ENCODE measurements around the gene FBXO41. TPM values are rescaled to one million over a fixed set of nuclear protein-coding genes. Genes with fewer than 3 reads are reported as not detected.

FBXO41 gene
- total RNA-seq, 1 donor from 2014 or later = 5.2 TPM

DNA sequence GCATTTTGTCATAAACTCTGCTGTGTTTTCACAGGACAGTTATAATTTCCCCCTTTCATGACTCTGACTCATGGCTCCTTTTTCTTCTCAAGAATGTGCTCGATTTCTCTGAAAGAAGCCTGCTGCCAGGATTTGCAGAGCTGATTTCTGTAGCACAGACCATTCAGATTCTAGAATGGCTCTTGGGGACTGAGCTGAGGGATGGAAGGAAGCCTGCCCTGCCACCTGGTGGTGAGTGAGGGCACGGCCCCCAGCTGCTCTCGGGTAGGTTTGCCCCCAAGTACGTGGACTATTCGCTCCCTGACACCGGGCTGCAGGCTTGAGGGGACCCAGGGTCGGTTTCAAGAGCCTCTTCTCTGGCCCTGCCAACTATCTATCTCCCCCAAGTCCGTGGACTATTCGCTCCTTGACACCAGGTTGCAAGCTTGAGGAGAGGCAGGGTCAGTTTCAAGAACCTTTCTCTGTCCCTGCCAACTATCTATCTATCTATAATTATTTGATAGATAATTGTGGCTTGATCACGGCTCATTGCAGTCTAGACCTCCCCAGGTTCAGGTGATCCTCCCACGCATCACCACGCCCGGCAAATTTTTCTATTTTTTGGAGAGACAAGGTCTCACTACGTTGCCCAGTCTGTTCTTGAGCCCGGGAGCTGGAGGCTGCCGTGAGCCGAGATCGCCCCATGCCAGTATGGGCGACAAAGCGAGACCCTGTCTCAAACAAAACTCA, 71.7 kb downstream of the FBXO41 start:
- no peaks in the 10 kb centered on the region for H3K36me3 Mint-ChIP-seq
- TF ChIP-seq, protein P1, sequence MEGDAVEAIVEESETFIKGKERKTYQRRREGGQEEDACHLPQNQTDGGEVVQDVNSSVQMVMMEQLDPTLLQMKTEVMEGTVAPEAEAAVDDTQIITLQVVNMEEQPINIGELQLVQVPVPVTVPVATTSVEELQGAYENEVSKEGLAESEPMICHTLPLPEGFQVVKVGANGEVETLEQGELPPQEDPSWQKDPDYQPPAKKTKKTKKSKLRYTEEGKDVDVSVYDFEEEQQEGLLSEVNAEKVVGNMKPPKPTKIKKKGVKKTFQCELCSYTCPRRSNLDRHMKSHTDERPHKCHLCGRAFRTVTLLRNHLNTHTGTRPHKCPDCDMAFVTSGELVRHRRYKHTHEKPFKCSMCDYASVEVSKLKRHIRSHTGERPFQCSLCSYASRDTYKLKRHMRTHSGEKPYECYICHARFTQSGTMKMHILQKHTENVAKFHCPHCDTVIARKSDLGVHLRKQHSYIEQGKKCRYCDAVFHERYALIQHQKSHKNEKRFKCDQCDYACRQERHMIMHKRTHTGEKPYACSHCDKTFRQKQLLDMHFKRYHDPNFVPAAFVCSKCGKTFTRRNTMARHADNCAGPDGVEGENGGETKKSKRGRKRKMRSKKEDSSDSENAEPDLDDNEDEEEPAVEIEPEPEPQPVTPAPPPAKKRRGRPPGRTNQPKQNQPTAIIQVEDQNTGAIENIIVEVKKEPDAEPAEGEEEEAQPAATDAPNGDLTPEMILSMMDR (conservative IDR thresholded peaks at IDR 0.05) = peak; percentile 94
- peaks cover 24% of the 10 kb centered on the region for H3K4me1 Mint-ChIP-seq (ENCODE audit: unreplicated experiment)
- no peaks in the 10 kb centered on the region for H3K9me3 Mint-ChIP-seq
- H3K27ac Mint-ChIP-seq = no peak overlapping the region
- no peak for DNase-seq (ENCODE audit: extremely low spot score, unreplicated experiment)
- peak overlapping the region; percentile 46 for H3K4me3 Mint-ChIP-seq
- H3K27me3 Mint-ChIP-seq = peaks cover 27% of the 10 kb centered on the region

DNA sequence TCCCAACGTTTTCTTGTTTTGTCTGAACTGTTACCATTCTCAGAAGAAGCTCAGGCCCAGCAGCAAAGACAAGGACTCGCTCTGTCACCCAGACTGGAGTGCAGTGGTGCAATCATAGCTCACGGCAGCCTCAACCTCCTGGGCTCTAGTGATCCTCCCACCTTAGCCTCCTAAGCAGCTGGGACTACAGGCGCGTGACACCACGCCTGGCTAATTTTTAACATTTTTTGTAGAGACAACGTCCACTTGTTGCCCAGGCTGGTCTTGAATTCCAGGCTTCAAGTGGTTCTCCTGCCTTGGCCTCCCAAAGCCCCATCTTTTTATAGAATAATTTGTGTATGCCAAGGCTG, 72.2 kb downstream of the FBXO41 start:
- no peaks in the 10 kb centered on the region for H3K9me3 Mint-ChIP-seq
- no peaks in the 10 kb centered on the region for H3K36me3 Mint-ChIP-seq
- no peak for DNase-seq (ENCODE audit: extremely low spot score, unreplicated experiment)
- peaks cover 24% of the 10 kb centered on the region for H3K4me1 Mint-ChIP-seq (ENCODE audit: unreplicated experiment)
- TF ChIP-seq, protein P1 (conservative IDR thresholded peaks at IDR 0.05) = no peak
- no peak overlapping the region for H3K27ac Mint-ChIP-seq
- H3K27me3 Mint-ChIP-seq = peaks cover 32% of the 10 kb centered on the region
- H3K4me3 Mint-ChIP-seq = no peak overlapping the region

DNA sequence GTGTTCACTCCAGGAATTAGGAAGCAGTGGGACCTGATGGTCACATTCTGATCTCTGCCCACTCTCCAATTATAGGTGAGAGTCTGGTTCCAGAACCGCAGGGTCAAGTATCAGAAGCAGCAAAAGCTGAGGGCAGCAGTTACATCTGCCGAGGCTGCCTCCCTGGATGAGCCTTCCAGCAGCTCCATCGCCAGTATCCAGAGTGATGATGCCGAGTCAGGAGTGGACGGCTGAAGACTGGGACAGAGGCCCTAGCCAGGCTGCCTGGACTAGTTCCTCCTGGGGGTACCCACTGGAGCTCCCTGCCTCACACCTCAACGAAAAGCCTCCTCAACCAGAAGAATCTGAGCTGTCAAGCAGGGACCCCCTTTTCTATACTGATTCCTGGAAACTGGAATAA, 73.6 kb downstream of the FBXO41 start:
- Mint-ChIP-seq H3K27ac (no peak overlapping the region), H3K9me3 (no peaks in the 10 kb centered on the region), H3K27me3 (peaks cover 41% of the 10 kb centered on the region), H3K4me1 (ENCODE audit: unreplicated experiment) (peaks cover 22% of the 10 kb centered on the region), H3K36me3 (no peaks in the 10 kb centered on the region), H3K4me3 (no peak overlapping the region)
- DNase-seq (ENCODE audit: extremely low spot score, unreplicated experiment) = no peak
- TF ChIP-seq, protein P1 (conservative IDR thresholded peaks at IDR 0.05) = no peak

DNA sequence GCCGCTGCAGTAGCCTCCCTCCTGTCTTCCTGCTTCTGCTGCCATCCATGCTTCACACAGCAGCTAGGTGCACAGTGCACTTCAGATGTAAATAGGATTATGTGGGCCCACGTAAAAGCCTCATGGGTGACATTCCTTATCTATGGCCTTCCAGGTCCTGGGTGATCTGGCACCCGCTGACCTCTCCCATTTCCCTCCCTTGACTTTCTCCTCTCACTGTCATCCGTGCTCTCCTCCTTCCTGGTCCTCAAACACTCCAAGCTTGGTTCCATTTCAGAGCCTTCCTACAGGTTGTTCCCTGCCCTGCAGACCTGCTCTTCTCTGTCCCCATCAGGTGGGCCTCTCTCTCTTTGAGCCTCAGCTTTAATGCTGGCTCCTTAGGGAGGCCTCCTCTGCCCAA, 74.3 kb downstream of the FBXO41 start:
- DNase-seq (ENCODE audit: extremely low spot score, unreplicated experiment) = no peak
- Mint-ChIP-seq H3K27ac (no peak overlapping the region), H3K4me1 (ENCODE audit: unreplicated experiment) (peaks cover 16% of the 10 kb centered on the region), H3K36me3 (no peaks in the 10 kb centered on the region), H3K9me3 (no peaks in the 10 kb centered on the region), H3K27me3 (peaks cover 47% of the 10 kb centered on the region), H3K4me3 (no peak overlapping the region)
- TF ChIP-seq, protein P1 (conservative IDR thresholded peaks at IDR 0.05) = no peak

DNA sequence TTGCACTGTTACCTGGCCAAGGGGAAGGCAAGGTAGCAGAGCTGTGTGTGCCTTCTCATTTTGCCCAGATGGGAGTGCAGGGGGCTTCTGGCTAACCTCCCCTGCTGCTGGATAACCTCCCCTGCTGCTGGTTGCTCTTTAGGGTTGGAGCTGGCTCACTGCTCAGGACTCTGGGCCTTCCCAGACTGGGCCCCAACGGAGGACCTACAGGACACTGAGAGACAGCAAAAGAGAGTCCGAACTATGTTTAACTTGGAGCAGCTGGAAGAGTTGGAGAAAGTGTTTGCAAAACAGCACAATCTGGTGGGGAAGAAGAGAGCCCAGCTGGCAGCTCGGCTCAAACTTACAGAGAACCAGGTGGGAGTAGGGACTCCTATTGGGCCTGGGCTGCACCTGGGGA, 76.0 kb downstream of the FBXO41 start:
- Mint-ChIP-seq H3K36me3 (no peaks in the 10 kb centered on the region), H3K4me3 (no peak overlapping the region), H3K4me1 (ENCODE audit: unreplicated experiment) (peaks cover 4% of the 10 kb centered on the region), H3K27ac (no peak overlapping the region), H3K9me3 (no peaks in the 10 kb centered on the region), H3K27me3 (peaks cover 63% of the 10 kb centered on the region)
- TF ChIP-seq, protein P1 (conservative IDR thresholded peaks at IDR 0.05) = no peak
- no peak for DNase-seq (ENCODE audit: extremely low spot score, unreplicated experiment)

Measured in type B pancreatic cell (in vitro differentiated cells).